ENCODE data around the gene MYO5B.

DNA sequence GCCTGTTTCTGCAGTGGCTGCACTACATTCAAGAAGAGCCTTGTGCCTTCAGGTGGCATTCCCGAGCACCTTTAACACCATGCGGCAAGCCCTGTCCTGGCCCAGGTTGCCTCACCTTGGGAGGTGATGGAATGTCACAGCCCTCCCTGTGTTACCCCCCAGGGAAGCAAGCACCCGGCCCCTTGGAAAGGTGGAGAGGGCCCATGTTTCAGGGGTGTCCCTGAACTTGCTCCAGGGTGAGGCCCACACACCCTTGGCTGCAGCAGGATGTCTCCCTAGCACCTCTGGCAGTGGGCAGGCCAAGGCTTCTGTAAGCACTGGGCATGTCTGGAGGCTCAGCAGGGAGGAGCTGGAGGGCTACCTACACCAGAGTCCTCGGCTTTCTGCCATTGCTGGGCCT is 352.3 kb downstream of the MYO5B start:
- TF ChIP-seq, protein P1, sequence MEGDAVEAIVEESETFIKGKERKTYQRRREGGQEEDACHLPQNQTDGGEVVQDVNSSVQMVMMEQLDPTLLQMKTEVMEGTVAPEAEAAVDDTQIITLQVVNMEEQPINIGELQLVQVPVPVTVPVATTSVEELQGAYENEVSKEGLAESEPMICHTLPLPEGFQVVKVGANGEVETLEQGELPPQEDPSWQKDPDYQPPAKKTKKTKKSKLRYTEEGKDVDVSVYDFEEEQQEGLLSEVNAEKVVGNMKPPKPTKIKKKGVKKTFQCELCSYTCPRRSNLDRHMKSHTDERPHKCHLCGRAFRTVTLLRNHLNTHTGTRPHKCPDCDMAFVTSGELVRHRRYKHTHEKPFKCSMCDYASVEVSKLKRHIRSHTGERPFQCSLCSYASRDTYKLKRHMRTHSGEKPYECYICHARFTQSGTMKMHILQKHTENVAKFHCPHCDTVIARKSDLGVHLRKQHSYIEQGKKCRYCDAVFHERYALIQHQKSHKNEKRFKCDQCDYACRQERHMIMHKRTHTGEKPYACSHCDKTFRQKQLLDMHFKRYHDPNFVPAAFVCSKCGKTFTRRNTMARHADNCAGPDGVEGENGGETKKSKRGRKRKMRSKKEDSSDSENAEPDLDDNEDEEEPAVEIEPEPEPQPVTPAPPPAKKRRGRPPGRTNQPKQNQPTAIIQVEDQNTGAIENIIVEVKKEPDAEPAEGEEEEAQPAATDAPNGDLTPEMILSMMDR (conservative IDR thresholded peaks at IDR 0.05) = no peak
- TF ChIP-seq ZFX (IDR thresholded peaks at IDR 0.05) = no peak
